C4-2B (cell line): ENCODE results near the gene TAOK1.

Experiments
- H3K27ac ChIP-seq: fragments of 450-650 bp; 2 replicates; pipeline ENCODE4 v1.5.1; 2017
- CTCF ChIP-seq: fragments of 450-650 bp; conservative IDR thresholded peaks from 2 replicates; pipeline ENCODE4 v1.5.1; 2017; ENCODE audit warnings: mild to moderate bottlenecking
- ZFX ChIP-seq: fragments of 450-650 bp; IDR thresholded peaks from 2 replicates; pipeline ENCODE4 v1.6.1; 2017

TAOK1 gene

DNA sequence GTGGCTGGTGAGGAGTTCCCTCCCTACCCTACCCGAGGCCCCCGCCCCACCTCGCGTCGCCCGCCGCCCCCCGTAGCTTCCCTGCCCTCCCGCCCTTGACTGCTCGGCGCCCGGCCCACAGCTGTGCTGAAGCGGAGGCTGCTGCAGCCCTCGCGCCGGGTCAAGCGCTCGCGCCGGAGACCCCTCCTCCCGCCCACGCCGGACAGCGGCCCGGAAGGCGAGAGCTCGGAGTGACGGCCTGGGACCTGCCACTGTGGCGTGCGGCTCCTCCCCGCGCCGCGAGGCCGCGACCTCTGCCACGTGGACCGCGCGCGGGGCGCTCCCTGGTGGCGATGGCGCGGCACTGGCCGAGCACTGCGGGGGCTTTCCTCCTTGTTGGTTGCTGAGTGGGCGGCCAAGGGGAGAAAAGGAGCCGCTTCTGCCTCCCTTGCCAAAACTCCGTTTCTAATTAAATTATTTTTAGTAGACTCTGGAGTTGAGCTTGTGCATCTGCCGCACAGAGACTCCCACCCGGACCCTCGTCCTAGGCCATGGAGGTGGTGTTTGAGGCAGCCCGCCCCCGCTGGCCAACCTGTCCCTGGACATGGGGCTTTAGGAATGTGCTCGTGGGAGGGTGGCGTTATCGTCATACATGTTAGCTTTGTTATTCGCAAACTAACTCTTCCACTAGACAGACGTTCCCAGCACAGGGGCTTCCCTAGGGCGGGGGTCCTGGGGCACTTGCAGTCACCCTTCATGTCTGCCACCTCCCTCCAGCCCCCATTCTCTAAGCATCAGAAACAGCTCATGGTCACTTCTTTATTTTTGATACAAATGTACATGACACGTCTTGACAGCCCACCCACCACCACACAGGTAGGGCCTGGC is 182.8 kb downstream of the TAOK1 start:
- TF ChIP-seq CTCF, result no peak; the same call in 1 of the 2 replicates
- TF ChIP-seq ZFX, result no peak
- H3K27ac ChIP-seq, result no peak overlapping the region

DNA sequence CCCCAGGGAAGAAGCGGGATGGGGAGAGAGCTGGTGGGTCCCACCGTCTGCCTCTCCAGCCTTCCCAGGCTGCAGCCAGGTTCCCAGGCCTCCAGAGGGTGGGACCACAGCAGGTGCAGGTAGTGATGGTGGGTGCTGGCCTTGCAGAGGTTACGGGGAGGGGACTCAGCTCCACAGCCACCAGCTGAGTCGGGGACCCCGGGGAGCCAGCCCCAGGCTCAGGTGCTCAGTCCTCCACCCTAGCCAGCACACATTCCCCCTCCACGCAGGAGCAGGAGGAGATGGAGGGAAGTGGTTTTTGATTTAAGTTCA is 183.4 kb downstream of the TAOK1 start:
- no peak overlapping the region for H3K27ac ChIP-seq
- TF ChIP-seq CTCF (no peak), ZFX (no peak)

- no peak for TF ChIP-seq CTCF
- no peak for TF ChIP-seq ZFX
- no peak overlapping the region for H3K27ac ChIP-seq
Observed at GRCh38 chr17:29573871-29574731, 183.9 kb downstream of the TAOK1 start.

DNA sequence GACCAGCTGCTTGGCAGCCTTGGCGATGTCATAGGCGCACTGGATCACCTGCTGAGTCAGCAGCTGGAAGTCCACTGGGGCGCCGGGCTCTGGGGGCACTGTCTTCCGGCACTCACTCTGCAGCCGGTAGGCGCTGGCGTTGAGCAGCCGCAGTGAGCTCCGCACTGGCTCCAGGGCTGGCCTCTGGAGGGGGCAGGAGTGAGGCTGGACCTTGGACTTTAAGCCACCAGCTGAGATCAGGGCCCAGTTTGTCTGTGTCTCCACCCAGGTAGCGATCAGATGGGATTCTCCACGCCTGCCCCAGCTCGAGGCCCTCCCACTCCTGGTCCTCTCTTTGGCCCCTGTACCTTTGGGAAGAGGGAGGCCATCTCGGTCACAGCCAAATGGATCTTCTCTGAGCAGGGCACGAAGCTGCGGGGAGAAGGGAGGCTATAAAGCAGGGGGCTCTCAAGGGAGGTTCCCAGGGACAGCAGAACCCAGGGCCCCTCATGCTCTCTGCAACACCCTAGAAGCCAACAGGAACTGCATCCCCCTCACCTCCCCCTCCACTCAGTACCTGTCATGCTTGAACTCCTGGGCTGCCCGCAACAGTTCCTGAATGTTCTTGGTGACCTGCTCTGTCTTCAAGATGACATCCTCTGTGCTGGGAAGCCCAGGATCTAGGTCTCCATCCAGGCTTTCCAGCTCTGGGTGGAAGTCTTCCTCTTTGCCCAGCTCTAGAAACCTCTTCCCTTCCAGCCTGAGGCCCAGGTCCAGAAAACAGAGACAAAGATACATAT is 184.8 kb downstream of the TAOK1 start:
- no peak overlapping the region for H3K27ac ChIP-seq
- no peak for TF ChIP-seq CTCF
- TF ChIP-seq ZFX, result no peak

DNA sequence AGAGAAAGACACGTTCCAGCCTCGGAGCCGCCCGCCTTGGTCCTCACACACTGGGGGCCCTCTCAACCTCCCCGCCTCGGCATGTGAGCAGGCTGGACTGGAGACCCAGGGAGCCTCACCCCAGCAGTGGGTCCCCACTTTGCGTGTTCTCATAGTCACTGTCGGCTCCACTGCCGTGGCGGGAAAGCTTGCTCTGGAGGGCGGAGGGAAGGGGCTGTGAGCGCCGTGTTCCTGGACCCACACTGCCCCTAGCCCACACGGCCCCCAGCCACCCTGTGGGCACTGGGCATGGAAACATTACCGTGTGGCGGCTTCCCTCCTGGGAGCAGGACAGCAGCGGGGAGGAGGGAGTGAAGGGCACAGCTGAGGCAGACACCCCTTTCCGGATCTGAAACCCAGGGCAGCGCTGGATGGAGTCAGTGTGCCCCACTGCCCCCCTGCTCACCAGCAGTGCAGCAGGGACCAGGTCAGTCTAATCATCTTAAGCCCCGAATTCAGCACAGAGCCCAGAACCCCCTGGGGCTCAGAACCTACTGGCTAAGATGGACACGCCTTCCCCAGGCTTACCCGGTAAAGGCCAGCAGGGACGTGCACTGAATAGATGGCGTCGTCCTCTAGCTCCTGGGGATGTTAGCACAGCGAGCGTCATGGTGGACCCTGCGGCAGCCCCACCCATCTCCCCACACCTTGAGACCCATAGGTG is 185.5 kb downstream of the TAOK1 start:
- no peak for TF ChIP-seq CTCF
- no peak for TF ChIP-seq ZFX
- H3K27ac ChIP-seq, result no peak overlapping the region

- TF ChIP-seq ZFX (no peak), CTCF (no peak)
- no peak overlapping the region for H3K27ac ChIP-seq
Observed at GRCh38 chr17:29576214-29577000, 186.2 kb downstream of the TAOK1 start.
